GM21528 (cell line): Measurements from ENCODE around the gene POLL.

ENCODE experiments used
- ATAC-seq: cut with Tn5 transposase; IDR thresholded peaks from one replicate; pipeline ENCODE4 v1.9.1; 2021; ENCODE audit warnings: mild to moderate bottlenecking, moderate library complexity; ENCODE audit not compliant: unreplicated experiment, low FRiP score

POLL gene

GRCh38 chr10:101562231-101562630 lies 25.8 kb downstream of the POLL start:
- no peak for ATAC-seq

GRCh38 chr10:101561068-101561915 lies 26.8 kb downstream of the POLL start:
- ATAC-seq: no peak

GRCh38 chr10:101560298-101561067 lies 27.6 kb downstream of the POLL start:
- no peak for ATAC-seq

GRCh38 chr10:101559596-101560297 lies 28.3 kb downstream of the POLL start:
- ATAC-seq: no peak

- no peak for ATAC-seq
These were observed 29.1 kb downstream of the POLL start for GRCh38 chr10:101558671-101559595.

- ATAC-seq: no peak
These were observed 29.9 kb downstream of the POLL start for GRCh38 chr10:101558204-101558603.

- ATAC-seq: no peak
These were observed 30.5 kb downstream of the POLL start for GRCh38 chr10:101557541-101557940.

- ATAC-seq: no peak
These were observed 35.6 kb downstream of the POLL start for GRCh38 chr10:101552442-101552841.

GRCh38 chr10:101550965-101551364 lies 37.1 kb downstream of the POLL start:
- ATAC-seq: no peak

- no peak for ATAC-seq
These were observed 42.2 kb downstream of the POLL start for GRCh38 chr10:101545898-101546297.

GRCh38 chr10:101538446-101538845 lies 49.6 kb downstream of the POLL start:
- ATAC-seq: no peak

- ATAC-seq: no peak
These were observed 51.3 kb downstream of the POLL start for GRCh38 chr10:101536800-101537199.

GRCh38 chr10:101535949-101536348 lies 52.1 kb downstream of the POLL start:
- ATAC-seq: no peak

GRCh38 chr10:101529725-101530553 lies 58.1 kb downstream of the POLL start:
- no peak for ATAC-seq

GRCh38 chr10:101529207-101529606 lies 58.9 kb downstream of the POLL start:
- ATAC-seq: no peak
